Fibroblast of lung (primary cell): ENCODE results near the gene ITM2C.

Experiments used
- EZH2 ChIP-seq: IDR thresholded peaks from 2 replicates; pipeline ENCODE4 v1.5.1; 2012; ENCODE audit warnings: low read length, control low read depth, mild to moderate bottlenecking; ENCODE audit errors: missing control alignments
- TF ChIP-seq, protein P1 (sequence below), 2 donors: IDR thresholded peaks in 1 of 2; conservative IDR thresholded peaks in 1 of 2; 1 replicate in 1 of 2; 2 replicates in 1 of 2; pipeline ENCODE4 v1.5.1; 2011 to 2012; ENCODE audit warnings: low read length in 2 of 2, control low read depth in 1 of 2, inconsistent platforms in 1 of 2, low read depth in 1 of 2, mild to moderate bottlenecking in 1 of 2

DNA sequence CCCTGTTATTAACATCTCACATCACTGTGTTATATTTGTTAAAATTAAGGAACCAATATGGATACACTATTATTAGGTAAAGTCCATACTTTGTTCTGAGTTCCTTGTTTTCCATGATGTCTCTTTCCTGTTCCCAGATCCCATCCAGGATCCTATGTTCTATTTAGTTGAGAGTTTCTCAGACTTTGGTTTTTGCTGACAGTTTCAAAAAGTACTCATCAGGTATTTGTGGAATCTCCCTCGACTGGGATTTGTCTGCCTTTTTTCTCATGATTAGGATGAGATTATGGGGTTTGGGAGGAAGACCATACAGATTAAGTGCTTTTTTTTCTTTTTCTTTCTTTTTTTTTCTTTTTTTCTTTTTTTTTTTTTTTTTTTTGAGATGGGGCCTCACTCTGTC is 39.4 kb upstream of the ITM2C start:
- TF ChIP-seq, protein P1, sequence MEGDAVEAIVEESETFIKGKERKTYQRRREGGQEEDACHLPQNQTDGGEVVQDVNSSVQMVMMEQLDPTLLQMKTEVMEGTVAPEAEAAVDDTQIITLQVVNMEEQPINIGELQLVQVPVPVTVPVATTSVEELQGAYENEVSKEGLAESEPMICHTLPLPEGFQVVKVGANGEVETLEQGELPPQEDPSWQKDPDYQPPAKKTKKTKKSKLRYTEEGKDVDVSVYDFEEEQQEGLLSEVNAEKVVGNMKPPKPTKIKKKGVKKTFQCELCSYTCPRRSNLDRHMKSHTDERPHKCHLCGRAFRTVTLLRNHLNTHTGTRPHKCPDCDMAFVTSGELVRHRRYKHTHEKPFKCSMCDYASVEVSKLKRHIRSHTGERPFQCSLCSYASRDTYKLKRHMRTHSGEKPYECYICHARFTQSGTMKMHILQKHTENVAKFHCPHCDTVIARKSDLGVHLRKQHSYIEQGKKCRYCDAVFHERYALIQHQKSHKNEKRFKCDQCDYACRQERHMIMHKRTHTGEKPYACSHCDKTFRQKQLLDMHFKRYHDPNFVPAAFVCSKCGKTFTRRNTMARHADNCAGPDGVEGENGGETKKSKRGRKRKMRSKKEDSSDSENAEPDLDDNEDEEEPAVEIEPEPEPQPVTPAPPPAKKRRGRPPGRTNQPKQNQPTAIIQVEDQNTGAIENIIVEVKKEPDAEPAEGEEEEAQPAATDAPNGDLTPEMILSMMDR (conservative IDR thresholded peaks at IDR 0.05 in 1 of 2, IDR thresholded peaks at IDR 0.05 in 1 of 2; ENCODE audit: low read depth in 1 of 2, low read length in 2 of 2) = no peak
- TF ChIP-seq EZH2 = no peak
